Effector CD8-positive, alpha-beta T cell (primary cell): ENCODE results near the gene DNMBP.

Experiments
- DNase-seq: peaks from one replicate; lab custom pipeline; 2025; lab: John Stamatoyannopoulos, UW

The DNMBP gene

DNA sequence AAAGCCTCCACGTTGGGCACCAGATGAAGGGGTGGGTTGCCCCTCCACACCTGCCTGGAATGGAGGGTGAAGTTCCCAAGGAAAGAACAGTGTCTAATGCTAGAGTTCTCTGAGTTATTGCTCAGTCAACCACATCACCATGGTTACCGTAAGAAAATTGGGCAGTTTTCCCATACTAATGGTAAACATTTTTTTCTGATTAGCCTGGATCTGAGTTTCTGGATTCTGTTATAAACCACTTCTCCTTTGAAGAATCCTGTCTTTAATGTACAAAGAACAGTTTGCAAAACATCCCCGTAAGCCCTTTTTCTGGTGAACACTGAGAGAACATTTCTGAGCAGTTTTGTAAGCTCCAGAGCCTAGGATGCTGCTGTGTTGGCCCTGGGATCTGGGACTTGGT is 181.8 kb downstream of the DNMBP start:
- no peak for DNase-seq
